GM12864 (cell line): ENCODE measurements around the gene KCNMA1.

Source experiments
- DNase-seq: peaks from one replicate; pipeline ENCODE4 v3.0.0-alpha.2; 2011; ENCODE audit warnings: low read depth
- H3K4me3 ChIP-seq: 2 replicates; pipeline ENCODE4 v1.5.1; 2011; ENCODE audit warnings: mild to moderate bottlenecking, low read depth, low read length, control low read depth
- TF ChIP-seq, protein P1 (sequence below): IDR thresholded peaks from 2 replicates; pipeline ENCODE4 v1.5.1; 2011; ENCODE audit warnings: low read depth, mild to moderate bottlenecking, moderate library complexity, low read length, control low read depth, inconsistent platforms; ENCODE audit errors: missing control alignments

Gene KCNMA1

DNA sequence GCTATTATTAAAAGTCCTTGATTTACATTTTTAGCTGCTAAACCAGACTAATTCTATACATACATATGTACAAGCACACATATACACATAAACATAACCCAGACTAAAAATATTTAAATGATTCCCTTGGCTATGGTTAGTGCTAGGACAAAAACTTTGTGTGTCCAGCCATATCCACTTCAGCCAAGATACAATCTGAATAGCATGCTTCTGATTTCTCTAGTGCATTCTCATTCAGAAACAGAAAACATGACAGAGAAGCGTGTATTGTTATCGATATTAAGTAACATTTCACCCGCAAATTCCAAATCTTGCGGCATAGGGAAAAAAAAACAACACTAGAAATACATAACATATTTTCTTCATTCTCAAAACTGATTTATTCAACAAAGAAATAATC lies 569.3 kb downstream of the KCNMA1 start:
- DNase-seq: no peak
- TF ChIP-seq, protein P1, sequence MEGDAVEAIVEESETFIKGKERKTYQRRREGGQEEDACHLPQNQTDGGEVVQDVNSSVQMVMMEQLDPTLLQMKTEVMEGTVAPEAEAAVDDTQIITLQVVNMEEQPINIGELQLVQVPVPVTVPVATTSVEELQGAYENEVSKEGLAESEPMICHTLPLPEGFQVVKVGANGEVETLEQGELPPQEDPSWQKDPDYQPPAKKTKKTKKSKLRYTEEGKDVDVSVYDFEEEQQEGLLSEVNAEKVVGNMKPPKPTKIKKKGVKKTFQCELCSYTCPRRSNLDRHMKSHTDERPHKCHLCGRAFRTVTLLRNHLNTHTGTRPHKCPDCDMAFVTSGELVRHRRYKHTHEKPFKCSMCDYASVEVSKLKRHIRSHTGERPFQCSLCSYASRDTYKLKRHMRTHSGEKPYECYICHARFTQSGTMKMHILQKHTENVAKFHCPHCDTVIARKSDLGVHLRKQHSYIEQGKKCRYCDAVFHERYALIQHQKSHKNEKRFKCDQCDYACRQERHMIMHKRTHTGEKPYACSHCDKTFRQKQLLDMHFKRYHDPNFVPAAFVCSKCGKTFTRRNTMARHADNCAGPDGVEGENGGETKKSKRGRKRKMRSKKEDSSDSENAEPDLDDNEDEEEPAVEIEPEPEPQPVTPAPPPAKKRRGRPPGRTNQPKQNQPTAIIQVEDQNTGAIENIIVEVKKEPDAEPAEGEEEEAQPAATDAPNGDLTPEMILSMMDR: no peak
- no peak overlapping the region for H3K4me3 ChIP-seq

DNA sequence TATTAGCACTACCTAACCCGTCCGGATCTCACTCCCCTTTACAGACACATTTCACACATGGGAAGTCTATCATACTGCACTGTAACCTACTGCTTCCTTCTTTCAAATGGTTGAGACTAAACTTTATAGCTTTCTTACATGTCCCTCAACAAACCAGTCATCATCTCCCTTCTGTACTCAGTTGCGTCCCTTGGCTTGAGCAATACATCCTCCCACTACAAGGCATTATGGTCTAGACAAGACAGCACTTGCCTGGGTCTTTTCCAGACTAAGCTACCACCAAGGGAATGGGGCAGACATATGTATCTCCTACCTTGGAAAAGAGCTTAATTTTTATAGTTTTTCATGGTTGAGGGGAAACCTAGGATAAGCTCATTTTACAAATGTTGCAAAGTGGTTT lies 575.2 kb downstream of the KCNMA1 start:
- H3K4me3 ChIP-seq: no peak overlapping the region
- TF ChIP-seq, protein P1: no peak
- no peak for DNase-seq

DNA sequence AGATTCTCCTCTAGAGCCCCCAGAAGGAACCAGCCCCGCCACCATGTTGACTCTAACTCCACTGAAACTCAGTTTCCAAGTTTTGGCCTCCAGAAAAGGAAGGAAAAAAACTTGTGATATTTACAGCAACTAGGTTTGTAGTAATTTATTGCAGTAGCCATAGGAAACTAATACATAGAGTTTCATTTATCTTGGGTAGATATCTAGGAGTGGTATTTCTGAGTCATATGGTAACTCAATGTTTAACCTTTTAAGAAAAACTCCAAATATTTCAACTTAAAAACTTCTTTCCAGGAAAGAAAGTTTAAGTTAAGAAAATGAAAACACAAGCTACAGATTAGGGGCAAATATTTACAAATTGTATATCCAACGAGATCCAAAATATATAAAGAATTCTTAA lies 576.7 kb downstream of the KCNMA1 start:
- TF ChIP-seq, protein P1: no peak
- DNase-seq: no peak
- no peak overlapping the region for H3K4me3 ChIP-seq

DNA sequence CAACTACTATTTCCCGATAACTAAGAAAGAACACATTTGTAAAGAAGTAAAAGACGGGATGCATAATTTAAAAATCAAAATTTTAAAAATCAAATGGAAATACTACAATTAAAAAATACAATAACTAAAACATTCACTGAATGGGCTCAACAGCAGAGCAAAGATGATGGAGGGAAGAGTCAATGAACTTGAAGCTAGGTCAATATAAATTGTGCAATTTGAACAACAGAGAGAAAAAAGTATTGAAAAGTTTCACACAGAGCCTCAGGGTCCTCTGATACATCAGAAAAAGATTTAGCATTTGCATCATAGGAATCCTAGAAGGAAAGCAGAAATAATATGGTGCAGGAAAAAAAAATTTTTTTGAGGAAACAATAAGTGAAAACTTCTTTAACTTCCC lies 581.0 kb downstream of the KCNMA1 start:
- no peak overlapping the region for H3K4me3 ChIP-seq
- TF ChIP-seq, protein P1: no peak
- no peak for DNase-seq

DNA sequence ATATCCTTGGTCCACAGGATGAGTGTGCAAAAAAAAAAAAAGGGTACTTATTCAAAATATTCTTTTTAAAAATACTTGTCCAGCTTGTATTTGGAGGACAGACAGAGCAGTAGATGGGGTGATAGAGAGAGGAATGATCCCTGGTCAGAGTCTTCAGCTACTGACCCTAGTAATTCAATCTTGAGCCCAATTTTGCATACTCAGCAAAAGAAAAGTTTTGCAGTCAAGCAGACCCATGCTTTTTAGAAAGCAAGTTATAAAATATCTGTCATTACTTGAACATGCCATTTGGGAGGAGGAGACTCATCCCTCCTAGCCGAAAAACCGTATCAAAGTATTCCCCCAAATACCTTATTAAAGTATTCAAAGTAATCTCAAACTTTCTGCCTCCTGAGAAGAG lies 585.0 kb downstream of the KCNMA1 start:
- TF ChIP-seq, protein P1: no peak
- DNase-seq: no peak
- no peak overlapping the region for H3K4me3 ChIP-seq

DNA sequence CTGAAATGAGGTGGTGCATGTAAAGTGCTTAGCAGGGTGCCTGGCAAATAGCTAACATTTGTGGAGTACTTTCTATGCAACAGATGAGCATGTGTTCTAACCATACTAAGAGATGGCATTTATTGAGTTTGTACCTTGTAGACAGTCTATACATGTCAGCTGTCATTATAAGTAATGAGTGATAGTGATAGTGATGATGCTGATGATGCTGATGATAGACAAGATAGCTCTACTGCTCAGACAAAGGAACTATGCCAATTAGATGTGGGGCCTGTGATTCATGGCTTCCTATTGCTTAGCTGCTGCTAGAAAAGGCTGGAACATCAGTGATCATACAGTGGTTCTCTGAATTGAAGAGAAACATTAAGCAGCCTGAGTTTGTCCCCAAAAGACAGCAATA lies 585.8 kb downstream of the KCNMA1 start:
- DNase-seq: no peak
- TF ChIP-seq, protein P1: no peak
- no peak overlapping the region for H3K4me3 ChIP-seq

DNA sequence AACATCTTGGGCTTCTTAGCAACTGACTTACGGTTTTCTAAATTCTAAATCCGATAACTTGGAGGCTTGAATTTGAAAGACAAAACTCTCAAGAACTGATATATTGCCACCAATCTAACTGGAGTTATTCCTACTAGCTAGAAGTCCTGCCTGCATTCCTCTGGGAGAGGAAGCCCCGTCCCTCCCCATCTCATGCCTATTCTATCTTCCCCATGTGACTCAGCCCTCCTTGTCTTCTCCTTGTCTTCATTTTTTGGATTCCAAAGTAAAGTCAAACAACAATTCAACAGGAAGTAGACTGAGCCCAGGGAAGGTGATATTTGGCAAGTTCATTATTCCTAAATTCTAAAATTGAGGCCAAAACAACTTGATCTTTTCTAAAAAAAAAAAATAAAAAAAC lies 587.7 kb downstream of the KCNMA1 start:
- no peak for DNase-seq
- TF ChIP-seq, protein P1: no peak
- no peak overlapping the region for H3K4me3 ChIP-seq
